AML-193 (cell line): ENCODE results near the gene ME3.

Source experiments
- DNase-seq, 2 experiments: peaks; one replicate each; lab custom pipeline; 2025; lab: John Stamatoyannopoulos, UW

Gene ME3

GRCh38 chr11:86487671-86488070 lies 184.7 kb downstream of the ME3 start:
- no peak for DNase-seq

DNA sequence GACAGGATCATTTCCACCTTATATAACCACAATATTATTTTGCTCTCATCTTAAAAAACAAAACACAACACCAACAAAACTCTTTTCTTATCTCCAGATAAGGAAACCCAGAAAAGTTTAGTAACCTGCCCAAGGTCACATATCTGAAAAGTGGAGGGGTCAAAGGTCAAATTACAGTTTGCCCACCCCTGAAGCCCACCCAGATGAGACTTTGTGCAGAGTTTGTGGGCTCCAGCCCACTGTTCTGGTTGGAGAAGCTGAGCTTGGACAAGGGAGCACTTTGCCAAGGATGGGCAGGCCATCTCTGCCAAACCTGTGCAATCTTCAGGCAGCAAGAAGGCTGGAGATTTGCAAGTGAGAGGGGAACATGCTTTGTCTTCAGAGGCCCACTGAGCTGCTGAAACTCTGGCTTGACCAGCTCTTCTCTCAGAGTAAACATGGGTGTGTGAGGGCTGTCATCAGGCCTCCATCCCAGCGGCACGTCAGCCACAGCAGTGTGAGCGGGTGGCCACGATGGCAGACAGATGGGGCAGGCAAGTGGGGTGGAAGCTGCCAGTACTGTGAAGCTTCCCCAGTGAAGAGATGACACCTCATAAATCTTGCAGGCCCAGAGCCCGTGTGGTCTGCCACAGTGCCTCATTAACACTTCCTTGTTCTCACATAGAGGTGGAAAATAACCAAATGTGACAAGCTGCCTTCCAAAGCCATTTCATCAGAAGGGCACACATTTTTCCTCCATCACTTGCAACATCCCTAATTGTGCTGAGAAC lies 186.0 kb downstream of the ME3 start:
- DNase-seq = no peak

DNA sequence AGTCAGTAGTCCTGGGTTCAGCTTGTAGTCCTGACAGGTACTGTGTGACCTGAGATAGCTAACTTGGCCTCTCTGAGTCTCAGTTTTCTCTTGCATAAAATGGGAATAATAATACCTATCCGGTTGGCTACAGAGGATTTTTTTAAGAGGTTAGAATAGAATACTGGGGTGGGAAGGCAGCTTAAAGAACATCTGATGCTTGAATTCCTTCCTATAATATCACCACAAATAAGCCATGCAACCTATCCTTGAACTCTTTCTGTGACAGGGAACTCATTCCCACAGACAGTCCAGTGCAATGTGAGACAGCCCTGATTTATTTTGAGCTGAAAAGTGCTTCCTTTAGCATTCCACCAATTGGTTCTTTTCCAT lies 187.6 kb downstream of the ME3 start:
- DNase-seq = no peak

GRCh38 chr11:86483940-86484794 lies 188.2 kb downstream of the ME3 start:
- DNase-seq = no peak

GRCh38 chr11:86483610-86483939 lies 188.8 kb downstream of the ME3 start:
- no peak for DNase-seq

- DNase-seq = no peak
Measured at GRCh38 chr11:86482692-86483091, 189.7 kb downstream of the ME3 start.

GRCh38 chr11:86481399-86481798 lies 191.0 kb downstream of the ME3 start:
- no peak for DNase-seq

DNA sequence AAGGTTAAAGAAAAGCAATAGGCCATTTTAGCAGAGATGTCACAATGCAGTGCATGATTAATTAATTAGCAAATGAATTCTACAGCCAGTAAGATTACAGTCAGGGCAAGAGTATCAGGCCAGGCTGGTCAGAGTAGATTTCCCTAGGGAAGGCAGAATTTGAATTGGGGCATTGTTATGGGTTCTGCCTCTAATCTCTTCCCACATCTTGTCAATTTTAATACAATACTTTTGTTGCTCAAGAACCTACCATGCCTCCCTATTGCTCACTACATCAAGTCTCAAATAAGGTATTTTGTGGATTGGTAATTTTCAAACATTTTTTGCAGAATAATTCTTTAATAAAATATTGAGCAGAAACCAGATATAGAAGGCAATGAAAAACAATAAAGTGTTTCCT lies 194.1 kb downstream of the ME3 start:
- no peak for DNase-seq

DNA sequence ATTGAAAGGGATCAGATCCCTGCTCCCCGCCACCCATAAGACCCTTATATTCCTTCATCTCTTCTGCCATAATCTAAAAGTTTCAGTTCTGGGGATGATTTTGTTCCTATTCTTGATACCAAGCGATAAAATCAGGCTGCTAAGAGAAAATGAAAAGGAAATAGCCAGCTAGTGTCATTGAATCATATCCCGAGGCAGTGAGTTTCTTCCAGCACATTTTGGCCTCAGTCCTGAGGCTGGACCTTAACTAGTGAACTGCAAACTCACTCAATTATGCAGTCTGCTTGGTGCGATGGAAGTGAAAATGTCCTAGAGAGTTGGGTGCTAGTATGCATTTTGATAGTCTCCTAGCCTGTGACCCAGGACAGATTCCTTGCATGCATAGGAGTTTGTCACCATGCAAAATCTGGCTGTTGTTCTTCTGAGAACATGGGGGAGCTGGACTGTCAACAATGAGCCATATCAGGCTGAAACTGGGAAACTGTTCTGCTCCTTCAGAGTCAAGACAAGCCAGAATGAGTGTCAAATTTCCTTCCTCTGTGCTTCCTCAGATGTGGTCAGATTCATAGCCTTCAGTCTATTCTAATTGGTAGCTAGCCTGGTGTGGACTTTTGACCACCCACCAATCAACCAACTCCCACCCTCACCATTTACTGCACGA lies 194.8 kb downstream of the ME3 start:
- no peak for DNase-seq

- DNase-seq = no peak
Measured at GRCh38 chr11:86476109-86476861, 196.1 kb downstream of the ME3 start.

GRCh38 chr11:86475027-86475426 lies 197.4 kb downstream of the ME3 start:
- no peak for DNase-seq

DNA sequence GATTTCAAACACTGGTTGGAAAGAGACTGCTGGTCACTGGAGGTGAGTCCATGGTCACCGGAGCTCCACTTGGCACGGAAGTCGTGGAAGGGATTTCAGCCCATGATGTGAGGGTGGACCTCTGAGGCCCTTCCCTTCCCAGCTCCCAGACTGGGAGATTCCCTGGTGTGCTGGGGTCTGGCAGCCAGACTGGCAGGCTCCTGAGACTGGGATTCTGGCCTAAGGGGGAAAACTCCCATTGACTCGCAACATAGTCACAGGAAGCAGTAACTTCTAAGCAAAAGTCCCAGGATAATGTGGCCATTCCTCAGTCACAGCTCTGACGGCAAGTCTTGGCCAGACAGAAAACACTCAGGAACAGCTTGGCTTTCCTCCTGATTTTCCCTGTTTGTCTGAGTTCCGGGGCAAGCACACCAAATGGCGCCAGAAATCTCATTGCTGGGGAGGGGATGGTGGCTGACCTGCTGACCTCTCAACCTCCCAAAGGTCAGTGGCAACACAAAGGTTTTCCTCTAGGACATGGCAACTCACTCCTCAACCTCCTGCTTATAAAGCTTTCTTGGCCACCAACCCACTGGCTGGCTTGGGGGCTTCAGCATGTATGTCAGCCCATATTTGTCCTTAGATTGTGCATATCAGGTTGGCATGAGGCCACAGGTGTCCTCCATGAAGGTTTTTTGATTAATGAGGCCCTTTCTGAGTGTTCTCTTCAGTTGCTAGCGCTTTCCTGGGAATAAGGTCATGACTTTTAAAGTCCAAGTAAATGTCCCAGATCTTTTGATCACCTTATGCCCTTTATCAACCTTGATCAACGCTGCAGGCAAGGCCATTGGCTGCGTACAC lies 198.2 kb downstream of the ME3 start:
- no peak for DNase-seq

GRCh38 chr11:86469491-86470388 lies 202.7 kb downstream of the ME3 start:
- no peak for DNase-seq

- DNase-seq = no peak
Measured at GRCh38 chr11:86468169-86468568, 204.2 kb downstream of the ME3 start.

DNA sequence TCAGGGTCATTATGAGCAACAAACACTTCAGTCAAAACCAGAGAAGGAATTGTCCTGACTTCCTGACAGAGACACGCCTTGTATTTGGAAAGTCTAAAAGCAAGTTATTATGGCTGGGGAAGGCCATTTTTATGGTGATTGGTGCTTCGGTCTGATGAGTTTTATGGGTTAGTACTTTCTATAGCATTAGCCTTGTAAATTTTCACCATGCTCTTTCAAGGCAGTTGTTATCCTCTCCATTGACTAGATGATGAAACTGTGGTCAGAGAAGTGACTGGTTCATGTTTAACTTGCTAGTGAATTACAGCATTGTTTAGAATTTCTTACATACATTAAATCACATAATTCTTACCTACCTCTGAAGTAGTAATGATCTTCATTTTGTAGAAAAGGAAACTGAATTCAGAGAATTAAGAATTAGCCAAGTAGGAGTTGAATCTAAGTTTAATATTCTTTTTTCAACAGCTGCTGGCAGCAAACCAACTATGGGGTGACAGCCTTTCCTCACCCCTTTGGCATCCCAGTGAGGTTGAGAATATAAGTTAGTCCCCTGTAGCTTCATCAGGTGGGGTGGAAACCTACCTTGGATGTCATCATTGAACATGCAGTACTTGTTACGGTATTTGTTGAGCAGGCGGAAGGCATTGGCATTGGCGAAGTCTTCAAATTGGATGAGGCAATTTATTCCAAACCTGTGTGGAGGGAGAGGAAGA lies 207.8 kb downstream of the ME3 start:
- DNase-seq = no peak

- no peak for DNase-seq
Measured at GRCh38 chr11:86463955-86464354, 208.5 kb downstream of the ME3 start.

GRCh38 chr11:86463120-86463519 lies 209.3 kb downstream of the ME3 start:
- no peak for DNase-seq

DNA sequence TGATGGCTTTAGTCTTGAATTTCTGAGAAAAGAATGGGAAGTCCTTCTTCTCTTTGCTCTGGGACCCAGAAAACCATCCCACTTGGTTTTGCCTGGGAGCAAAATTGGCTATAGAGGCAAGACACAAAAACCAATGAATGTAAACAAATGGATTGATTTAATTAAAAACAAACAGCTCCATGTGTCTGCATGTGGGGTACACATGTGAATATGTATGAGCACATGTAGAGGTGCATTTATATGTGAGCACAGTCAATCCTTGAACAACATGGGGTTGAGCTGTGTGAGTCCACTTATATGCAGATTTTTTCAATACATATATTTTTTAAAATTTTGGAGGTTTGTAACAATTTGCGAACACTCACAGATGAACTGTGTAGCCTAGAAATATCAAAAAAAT lies 210.5 kb downstream of the ME3 start:
- no peak for DNase-seq
